NCI-H526 treated with DMSO at 0.1 percent for 48 hours (cell line): ENCODE results near the gene NCAPH2.
"Not testable (repeated sequence)": the region's sequence is repeated elsewhere in the genome, so short reads cannot be mapped to it uniquely, and the experiment has no call there.

ENCODE experiments used
- DNase-seq: peaks from one replicate; lab custom pipeline; 2025; lab: John Stamatoyannopoulos, UW

Gene NCAPH2

DNA sequence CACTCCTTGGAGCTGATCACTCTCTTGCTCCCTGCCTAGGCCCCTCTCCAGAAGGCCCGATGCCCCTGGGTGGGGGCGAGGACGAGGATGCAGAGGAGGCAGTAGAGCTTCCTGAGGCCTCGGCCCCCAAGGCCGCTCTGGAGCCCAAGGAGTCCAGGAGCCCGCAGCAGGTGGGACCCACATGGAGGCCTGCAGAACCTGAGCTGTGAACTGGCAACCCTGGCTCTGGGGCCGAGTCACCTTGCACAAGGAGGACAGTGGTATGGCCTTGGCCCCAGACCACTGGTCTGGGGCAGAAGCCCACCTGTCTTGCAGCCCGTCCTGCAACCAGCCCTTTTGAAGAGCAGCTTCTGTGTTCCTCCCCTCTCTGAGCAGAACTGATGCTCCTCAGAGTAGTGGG lies 11.1 kb downstream of the NCAPH2 start:
- no peak for DNase-seq

DNA sequence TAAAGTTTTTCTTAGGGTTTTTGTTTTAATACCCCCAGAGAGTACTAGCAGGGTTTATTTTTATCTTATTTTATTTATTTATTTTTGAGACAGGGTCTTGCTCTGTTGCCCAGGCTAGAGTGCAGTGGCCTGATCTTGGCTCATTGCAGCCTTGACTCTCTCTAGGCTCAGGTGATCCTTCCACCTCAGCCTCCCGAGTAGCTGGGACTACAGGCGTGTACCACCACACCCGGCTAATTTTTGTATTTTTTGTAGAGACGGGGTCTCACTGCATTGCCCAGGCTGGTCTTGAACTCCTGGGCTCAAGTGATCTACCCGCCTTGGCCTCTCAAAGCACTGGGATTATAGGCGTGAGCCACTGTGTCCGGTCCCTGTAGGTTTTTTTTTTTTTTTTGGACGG lies 12.2 kb downstream of the NCAPH2 start:
- not testable (repeated sequence) for DNase-seq

DNA sequence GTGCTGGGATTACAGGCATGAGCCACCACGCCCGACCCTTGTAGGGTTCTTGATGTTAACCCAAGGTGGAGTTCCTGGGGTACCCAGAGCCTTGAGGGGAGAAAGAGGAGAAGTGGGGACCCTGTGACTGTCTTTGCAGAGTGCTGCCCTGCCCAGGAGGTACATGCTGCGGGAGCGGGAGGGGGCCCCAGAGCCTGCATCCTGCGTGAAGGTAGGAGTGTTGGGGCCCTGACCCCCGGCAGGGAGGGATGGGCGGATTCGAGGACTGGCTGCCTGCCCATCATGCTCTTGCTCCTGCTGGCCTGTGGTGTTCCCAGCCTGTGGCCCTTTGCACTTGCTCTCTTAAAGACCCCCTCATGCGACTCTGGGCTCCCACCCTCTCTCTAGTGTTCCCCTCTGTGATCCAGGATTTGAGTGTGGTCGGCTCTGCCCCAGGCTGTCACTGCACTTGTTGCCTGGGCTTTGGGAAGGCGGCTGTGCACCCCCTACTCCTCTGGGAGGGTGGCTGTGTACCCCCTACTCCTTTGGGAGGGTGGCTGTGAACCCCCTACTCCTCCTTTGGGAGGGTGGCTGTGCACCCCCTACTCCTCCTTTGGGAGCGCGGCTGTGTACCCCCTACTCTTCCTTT lies 12.9 kb downstream of the NCAPH2 start:
- no peak for DNase-seq

DNA sequence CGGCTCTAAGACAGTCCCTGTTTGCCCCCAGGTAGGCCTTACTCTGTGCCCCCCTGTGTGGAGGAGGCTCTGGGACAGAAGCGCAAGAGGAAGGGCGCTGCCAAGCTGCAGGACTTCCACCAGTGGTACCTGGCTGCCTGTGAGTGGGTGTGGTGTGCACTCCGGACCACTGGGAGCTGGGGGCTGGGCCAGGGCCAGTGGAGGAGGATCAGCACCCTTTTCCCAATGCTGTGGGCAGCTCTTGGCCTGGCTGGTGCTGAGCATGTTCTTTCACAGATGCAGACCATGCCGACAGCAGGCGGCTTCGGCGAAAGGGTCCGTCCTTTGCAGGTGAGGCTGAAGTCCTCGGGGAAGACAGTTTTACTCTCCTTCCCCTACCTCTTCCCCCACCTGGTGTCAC lies 13.7 kb downstream of the NCAPH2 start:
- no peak for DNase-seq

DNA sequence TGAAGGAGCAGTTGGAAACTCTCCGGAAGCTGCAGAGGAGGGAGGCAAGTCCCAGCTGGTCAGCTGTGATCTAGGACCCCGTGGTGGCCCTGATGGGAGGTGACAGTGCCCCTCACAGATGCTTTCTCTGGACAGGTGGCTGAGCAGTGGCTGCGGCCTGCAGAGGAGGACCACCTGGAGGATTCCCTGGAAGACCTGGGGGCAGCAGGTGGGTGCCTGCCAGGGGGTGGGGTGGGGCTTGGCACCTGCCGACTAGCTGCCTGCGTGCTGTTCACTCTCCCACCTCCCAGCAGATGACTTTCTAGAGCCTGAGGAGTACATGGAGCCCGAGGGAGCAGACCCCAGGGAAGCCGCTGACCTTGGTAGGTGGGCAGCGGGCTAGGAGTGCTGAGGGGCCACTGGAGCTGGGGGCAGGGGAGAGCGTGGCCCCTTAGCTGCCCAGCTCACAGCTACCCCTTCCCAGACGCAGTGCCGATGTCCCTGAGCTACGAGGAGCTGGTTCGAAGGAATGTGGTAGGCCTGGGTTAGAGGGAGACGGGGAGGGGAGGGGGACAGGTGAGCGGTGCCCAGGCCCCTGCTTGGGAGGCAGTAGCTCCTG lies 14.3 kb downstream of the NCAPH2 start:
- DNase-seq = no peak

DNA sequence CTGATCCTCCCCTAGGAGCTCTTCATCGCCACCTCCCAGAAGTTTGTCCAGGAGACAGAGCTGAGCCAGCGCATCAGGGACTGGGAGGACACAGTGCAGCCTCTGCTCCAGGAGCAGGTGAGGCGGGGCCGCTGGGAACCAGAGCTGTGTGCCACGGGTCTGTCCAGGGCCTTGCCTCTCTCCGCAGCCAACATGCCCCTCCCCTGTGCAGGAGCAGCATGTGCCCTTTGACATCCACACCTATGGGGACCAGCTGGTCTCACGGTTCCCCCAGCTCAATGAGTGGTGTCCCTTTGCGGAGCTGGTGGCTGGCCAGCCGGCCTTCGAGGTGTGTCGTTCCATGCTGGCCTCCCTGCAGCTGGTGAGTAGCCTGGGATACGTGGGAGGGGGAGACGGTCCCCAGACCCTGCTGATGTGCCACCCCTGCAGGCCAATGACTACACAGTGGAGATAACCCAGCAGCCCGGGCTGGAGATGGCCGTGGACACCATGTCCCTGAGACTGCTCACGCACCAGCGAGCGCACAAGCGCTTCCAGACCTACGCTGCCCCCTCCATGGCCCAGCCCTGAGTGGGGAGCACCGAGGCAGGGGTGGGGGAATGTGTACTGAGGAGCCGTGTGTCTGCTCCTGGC lies 14.9 kb downstream of the NCAPH2 start:
- DNase-seq = no peak

DNA sequence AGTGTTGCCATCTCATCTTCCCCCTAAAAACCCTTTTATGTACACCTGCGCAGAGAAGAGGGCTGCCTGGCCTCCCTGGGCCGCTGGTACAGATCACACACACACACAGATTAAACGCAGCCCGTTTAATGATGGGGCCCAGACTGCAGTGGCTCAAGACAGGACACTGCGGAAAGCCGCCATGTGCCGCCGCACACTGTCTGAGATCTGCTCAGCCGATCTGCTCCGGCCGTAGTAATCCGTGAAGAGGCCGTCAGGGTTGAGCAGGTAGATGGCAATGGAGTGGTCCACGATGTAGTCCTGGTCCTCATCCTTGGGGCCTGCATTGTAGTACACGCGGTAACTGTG lies 15.4 kb downstream of the NCAPH2 start:
- no peak for DNase-seq

DNA sequence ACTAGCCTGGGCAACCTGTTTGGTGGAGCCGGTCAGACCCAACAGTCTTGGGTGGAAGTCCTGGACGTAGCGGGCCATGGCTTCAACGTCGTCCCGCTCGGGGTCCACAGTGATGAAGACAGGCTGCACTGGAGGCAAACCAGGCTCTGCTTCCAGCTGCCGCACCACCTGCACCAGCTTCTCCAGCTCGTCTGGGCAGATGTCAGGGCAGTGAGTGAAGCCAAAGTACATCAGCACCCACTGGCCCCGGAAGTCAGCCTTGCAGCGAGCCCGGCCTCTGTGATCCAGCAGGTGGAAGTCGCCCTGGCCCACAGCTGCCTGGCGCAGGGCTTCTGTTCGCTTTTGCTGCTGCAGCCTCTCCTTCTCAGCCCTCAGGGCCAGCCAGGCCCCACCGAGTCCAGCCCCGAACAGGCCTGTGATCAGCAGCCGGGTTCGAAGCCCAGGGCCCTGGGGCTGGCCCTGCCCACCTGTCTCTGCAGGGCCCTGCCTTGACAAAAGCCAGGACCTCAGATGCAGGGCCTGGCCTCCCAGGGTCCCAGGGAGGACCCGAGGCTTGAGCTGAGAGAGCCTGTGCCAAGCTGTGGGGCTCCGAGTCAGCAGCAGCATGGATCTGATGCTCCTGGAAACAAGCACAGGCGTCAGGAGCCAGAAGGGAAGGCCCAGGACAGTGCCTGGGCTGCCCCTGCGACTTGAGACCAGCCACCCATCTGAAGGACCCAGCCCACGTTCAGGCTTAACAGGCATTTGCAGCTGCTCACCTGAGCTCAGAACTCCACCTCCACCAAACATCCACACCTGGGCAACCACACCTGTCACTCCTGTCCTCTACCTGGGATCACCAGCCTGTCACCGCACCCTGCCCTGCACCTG lies 16.0 kb downstream of the NCAPH2 start:
- peak; percentile 33 for DNase-seq

DNA sequence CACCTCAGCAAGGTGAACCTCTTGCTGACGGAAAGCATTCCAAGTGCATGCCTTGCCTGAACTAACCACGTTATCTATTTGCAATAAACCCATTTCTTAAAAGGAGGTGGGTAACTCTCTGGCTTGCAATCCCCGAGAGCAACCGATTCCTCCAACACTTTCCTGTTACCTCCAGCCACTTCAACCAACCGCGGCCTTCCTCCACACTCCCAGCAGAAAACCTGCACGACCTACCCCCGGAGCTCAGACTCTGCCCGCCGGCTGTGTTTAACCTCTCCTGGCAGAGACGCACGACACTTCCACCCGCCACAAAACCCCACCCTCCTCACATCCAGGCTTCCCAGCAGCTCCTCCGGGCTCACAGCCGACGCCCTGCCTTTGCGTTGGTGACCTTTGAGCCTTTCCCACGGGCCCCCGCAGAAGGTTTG lies 16.7 kb downstream of the NCAPH2 start:
- DNase-seq = no peak

DNA sequence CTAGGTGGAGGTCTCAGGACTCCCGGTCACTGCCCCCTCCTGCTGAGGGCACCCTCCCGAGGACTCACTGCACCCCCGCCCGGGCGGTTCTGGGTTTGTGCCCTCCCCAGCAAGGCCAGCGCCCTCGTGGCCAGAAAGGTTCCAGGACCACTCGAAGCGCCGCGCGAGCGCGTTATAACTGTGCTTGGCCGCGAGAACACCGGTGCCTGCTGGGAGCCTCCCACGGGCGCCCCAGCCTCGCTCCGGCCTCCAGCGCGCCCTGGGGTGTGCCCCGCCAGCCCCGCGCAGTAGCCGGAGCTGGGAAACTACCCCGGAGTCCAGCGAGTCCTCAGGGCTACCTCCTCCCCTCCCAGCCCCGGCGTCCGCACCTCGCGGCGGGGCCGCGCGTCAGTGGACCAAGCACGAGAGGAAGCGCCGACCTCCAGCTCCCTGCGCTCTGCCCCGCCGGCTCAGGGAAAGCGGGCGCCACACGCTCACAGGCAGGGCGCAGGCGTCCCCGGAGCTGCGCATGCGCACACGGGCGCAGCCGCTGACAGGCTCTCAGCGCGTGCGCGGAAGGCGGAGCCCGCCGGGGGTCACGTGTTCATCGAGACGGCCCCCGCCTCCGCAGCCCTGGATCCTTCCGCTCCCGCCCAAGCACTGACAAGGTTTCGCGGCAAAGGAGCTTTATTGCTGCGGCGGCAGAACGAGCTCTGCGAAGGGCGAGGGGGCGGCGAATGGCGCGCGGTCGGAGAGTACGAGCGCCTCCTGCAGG lies 17.3 kb downstream of the NCAPH2 start, which contains the start of gene SCO2:
TSS of gene SCO2 (minus strand) at position 495 of the 754 bp plus-strand sequence. CDS start 1,187 bp downstream, outside the sequence.
- DNase-seq = peak; percentile 80

DNA sequence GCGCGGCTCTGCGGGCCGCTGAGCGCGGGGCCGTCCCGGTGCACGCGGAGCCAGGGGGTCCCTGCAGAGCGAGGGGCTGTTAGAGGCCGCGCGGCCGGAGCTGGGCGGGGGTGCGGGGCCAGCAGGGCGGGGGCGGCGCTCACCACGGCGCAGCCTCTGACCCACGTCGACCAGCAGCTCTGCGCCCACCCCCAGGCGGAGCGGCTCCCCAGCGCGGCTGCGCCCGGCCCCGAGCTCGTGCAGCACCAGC lies 17.8 kb downstream of the NCAPH2 start:
- peak; percentile 66 for DNase-seq

DNA sequence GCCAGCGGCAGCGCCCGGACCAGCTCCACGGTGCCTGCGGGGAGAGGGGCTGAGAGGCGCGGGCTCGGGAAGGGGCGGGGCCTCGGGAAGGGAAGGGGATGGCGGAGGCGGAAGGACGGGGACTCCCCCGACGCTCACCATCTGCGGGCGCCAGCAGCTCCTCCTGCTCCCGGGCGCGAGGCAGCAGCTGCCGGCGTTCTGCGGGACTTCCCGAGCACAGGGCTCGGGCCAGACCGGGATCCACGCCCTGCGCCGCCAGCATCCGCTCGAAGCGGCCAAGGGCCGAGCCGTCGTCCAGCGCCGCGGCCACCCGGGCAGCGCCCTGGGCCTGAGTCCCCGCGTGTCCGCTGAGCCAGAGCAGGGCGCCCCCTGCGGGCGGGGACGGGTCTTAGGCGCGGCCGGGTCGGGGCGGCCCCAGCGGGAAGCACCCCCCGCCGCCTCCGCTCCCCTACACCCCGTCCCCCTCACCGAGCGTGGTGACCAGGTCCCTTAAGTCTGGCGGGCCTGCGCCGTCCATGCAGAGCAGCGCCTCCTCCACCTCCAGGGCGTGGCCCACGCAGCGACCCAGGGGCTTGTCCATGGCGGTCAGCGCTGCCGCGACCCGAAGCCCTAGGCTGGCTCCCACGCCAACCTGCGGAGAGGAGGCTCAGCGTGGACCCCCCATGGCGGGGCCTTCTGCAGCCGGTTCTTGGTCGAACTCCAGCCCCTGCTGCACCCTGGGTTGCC lies 18.2 kb downstream of the NCAPH2 start:
- no peak for DNase-seq

DNA sequence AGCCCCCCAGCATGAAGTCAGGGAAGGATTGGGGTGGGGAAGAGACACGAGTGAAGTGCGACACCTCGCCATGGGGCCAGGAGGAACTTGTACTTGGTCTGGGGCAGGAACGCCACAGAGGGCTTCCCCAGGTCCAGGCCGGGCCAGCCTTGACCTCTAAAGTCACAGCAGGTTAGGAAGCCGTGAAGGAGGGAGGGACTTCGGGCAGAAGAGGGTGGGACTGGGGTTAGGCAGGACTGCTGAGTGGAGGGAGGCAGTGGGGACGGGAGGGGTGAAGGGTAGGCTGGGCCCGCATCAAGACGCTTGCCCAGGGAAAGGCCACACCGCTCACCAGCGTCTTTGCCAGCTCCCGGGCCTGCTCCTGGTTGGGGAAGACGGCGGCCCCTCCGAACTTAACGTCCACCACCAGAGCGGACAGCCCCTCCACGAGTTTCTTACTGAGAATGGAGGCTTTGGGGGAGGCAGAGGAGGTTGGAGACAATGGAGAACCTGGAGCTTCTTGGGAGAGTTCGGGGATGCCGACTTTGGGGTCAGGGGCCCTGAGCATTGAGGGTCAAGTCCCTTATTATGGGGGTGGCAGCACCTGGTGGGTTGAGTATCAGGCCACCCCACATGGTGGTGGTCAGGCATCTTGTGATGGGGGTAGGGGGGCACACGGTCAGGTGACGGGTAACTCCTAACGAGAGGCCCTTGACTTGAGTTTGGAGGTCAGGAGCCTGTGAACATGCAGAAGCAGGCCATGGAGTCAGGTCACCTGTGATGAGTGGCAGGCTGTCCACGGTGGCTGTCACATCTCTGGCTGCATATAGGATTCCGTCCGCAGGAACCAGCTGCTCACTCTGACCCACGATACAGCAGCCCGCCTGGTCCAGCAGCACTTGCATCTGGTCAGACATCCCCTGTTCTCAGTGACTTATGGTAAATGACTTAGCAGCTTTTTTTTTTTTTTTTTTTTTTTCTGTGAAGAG lies 19.1 kb downstream of the NCAPH2 start:
- DNase-seq = no peak

DNA sequence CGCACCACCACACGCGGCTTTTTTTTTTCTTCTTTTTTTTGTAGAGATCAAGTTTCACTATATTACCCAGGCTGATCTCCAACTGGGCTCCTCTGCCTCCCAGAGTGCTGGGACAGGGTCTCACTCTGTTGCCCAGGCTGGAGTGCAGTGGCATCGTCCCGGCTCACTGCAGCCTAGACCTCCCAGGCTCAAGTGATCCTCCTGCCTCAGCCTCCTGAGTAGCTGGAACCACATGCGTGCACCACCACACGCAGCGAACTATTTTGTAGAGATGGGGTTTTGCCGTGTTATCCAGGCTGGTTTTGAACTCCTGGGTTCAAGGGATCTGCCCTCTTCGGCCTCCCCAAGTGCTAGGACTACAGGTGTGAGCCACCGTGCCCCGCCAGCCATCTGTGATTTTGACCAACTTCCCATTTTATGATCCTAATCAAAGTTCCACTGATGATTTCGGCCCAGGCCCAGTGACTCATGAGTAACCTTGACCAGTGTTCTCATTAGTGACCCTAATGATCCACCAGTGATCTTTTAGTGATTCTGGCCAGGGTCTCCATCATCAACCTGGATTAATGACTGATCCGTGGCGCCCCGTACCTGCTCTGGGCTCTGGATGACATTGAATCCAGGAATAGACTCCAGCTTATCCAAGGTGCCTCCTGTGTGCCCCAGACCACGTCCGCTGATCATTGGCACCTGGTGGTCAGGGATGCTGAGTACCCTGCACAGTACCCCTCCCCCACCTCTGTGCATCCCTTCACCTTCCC lies 20.1 kb downstream of the NCAPH2 start:
- DNase-seq = no peak

DNA sequence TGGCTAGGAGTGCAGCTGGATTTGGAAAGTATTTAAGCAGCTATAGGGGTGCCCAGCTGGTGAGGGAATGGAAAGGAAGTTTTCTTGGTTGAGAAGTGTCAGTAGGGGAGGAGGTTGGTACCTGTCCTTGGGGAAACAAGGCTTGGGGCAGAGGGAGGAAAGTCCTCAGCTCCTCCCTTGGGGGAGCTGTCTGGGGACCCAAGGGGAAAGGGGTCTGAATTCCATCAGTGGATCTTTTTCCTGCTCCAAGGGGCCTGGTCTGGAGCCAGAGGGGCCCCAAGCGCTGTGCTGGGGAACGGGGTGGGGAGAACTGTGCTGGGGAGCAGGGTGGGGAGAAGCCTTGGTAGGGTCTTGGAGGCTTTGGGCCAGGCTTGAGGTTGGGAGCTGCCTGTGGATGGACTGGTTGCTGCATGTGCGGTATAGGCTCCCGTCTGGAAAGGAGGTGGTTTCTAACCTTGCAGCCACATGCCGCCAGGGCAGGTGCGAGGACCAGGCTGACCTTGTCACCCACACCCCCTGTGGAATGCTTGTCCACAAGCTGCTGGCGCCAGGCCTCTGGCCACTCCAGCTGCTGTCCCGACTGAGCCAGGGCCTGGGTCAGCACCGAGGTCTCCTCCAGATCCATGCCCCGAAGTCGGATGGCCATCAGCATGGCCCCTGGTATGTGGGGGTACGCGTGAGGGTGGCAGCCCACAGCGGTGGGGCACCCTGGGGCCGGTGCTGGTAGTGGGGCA lies 20.8 kb downstream of the NCAPH2 start:
- no peak for DNase-seq

DNA sequence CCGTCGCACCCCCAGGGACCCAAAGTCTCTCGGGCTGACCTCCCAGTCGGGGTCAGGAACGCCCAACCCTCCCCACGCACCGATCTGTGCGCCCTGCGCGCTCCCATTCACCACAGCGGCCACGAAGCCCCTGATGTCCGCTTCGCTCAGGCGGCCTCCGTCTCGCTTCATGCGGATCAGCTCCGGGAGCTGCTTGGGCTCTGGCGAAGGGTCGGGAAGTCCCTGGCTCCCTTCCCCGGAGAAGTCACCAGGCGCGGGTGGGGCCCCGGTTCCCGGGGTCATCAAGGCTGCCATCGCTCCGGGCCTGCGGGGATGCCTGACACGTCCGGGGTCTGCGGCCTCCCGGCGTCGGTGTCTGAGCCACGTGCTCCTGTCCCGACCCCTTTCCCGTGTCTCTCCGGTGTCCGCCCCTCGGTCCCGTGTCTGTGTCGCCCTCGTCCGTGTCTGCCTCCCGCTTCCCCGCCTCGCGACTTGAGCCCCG lies 21.4 kb downstream of the NCAPH2 start:
- DNase-seq = no peak

DNA sequence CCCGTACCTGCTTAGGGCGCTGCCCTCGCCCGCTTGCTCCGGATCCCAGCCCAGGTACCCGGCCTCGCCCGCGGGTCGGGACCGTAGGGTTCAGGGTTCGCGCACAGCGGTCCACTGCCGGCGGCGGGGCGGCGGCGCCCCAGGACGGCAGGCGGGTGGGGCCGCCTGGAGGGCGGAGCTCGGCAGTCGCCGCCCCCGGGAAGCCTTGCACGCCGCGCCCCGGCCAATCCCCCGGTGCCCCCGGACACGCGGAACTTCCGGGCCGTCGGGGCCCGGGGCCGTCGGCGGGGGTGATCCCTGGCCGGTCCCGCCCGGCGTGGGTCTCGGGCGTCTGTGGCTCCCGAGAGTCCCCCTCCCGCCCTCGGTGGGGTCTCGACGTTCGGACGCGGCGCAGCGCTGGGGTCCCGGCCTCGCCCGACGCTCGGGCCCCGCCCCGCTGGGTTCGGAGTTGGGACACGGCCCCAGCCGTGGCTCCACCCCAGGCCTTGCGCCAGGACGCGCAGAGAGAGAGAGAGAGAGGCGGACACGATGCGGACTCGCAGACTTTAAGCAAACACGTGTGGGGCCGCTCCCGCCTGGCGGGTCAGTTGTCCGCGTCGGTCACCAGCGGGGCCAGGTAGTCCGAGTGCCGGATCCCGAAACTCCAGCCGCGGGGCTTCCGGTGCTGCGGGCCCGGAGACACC lies 22.0 kb downstream of the NCAPH2 start, which contains the start of gene TYMP:
TSS of gene TYMP (minus strand) at position 116 of the 683 bp plus-strand sequence. CDS start 303 bp downstream, outside the sequence.
- no peak for DNase-seq

DNA sequence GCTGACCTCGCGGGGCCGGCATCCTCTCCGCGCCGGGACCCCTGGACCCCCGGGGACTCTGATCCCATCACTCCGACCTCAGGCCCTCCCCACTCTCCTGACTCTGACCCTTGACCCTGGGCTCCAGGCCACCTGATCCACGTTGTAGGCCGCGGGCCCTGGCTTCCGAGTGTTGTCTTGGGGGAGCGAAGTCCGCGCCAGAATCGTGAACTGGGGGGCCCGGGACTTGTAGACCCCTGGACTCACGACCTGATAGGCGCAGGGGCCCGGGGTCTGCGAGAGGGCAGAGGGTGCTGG lies 22.5 kb downstream of the NCAPH2 start:
- no peak for DNase-seq
